ENCODE data around the gene CAMTA1.

Gene CAMTA1

GRCh38 chr1:7528386-7529198 lies 743.3 kb downstream of the CAMTA1 start:
- DNase-seq (ENCODE audit: low read depth, low spot score), result no peak

DNA sequence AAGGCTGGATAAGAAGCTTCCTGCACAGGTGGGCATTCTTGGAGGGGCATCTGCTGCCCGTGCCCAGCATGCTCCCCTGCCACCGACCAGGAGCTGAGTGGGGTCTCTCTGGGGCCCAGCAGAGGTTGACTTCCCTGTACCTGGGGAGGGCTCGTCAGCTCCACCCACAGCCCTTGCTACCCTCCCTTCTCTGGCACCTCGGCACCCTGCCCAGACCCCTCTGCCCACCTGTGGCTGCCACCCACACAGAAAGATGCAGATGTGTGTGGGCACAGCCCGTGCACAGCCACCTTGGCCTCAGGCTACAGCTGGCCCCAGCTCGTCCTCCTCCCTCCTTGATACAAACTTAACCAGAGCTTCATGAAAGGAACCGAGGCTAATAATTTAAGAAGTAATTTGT lies 744.7 kb downstream of the CAMTA1 start:
- DNase-seq (ENCODE audit: low read depth, low spot score), result no peak

DNA sequence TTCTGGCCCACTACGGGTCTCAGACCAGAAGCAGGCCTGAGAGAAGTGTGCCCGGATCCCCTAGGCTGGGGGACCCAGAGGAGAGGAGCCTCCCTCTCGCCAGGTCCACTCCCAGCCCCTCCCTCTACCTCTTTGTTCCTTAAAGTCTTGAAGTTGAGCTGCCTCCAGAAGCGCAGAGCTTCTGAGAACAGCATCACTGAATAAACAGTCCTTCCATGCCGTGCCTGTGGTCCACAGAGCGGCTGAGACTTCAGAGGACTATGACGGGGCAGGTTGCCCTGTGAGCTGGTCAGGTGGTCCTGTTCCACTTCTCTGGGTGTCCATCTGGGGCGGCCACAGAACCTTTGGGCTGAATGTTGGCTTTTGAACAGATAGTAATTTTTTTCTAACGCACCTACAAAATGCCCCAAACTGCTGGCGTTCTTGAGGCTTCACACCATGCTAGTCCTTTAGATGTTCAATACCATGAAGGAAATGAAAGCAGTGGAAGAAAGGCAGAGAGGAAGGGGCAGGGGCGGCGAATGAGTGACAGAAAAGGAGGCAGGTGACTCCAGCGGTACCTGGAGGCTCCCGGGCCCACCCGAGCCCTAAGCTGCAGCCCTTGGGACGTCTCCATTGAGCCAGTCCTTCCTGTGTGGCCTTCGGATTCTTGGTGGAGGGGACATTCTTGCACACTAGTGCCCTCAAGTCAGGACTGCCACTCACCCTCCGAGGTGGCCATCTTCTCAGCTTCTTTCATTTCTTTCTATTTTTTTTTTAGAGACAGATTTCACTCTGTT lies 746.5 kb downstream of the CAMTA1 start:
- no peak for DNase-seq (ENCODE audit: low read depth, low spot score)

GRCh38 chr1:7533006-7533405 lies 747.8 kb downstream of the CAMTA1 start:
- no peak for DNase-seq (ENCODE audit: low read depth, low spot score)

DNA sequence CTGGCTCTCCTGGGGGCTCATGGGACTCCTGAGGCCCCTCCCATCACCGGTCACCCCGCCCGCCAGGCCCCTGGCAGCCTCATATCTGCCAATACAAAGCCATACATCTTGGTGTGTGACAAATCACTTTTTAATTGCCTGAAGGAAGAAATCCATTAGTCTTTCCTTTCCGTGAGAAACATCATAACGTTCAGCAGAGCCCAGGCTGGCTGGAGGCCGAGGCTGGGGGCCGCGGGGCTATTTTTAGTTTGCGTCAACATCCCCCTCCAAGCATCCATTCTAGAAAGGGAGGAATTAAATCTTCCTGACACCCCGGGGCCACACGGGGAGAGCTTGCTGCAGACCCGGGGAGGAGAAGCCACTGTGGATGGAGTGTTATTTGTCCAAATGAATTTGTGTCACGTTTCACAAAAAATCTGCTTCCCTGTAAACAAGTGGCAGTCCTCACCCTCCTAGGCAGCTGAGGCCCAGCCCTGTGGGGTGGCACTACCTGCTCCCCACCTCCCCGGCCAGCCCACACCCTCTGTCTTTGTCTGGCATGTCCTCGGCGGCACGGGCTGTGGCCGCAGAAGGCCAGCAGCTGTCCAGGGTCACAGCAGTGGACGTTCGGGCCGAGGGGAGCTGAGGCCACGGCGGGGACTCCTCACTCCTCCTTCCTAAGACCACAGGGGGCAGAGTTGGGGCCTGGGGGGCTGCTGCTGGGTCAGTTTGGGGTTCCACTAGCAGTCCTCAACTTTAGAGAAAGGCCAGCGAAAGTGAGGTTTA lies 749.0 kb downstream of the CAMTA1 start:
- DNase-seq (ENCODE audit: low read depth, low spot score), result no peak

- no peak for DNase-seq (ENCODE audit: low read depth, low spot score)
Measured at GRCh38 chr1:7535016-7535415, 749.8 kb downstream of the CAMTA1 start.

DNA sequence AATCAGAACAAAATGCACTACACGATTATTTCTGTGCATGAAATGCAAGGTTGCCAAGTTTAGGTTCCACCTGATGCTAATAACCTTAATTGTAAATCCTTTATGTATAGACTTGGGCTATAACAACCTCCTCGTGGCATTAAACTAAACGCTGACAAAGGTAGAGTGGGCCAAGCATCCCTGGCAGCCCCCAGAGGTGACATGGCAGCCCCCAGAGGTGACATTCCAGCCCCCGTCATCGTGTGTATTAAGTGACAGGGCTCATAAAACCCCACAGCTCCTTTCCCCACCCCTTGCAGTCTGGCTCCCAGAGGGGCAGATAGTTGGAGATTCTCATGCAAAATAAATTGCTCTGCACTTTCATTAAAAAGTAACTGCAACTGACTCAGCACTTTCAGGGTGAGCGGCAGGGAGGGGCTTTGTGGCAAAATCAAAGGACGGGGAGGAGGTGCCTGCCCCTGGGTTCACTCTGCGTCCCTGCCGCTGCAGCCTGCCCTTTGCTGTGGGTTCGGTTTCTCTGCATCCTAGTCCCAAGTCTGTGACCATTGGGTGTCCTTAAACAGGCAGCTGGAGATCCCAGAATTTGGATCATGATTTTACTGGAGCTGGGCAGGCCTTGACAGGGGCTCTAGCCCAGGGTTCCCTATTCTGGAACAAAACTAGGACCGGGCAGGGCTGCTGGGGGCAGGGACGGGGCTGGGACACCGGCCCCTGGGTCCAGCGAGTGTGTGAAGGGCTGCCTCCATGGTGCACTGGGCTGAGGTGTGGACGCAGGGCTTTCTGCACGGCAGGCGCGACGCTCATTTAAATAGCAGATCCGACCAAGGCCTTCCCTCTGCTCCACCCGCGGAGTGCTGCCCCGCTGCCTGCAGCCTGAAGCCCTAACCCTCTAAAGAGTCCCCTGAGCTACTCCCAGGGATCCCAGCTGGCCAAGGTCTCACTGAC lies 751.0 kb downstream of the CAMTA1 start:
- peak; percentile 59 for DNase-seq (ENCODE audit: low read depth, low spot score)

DNA sequence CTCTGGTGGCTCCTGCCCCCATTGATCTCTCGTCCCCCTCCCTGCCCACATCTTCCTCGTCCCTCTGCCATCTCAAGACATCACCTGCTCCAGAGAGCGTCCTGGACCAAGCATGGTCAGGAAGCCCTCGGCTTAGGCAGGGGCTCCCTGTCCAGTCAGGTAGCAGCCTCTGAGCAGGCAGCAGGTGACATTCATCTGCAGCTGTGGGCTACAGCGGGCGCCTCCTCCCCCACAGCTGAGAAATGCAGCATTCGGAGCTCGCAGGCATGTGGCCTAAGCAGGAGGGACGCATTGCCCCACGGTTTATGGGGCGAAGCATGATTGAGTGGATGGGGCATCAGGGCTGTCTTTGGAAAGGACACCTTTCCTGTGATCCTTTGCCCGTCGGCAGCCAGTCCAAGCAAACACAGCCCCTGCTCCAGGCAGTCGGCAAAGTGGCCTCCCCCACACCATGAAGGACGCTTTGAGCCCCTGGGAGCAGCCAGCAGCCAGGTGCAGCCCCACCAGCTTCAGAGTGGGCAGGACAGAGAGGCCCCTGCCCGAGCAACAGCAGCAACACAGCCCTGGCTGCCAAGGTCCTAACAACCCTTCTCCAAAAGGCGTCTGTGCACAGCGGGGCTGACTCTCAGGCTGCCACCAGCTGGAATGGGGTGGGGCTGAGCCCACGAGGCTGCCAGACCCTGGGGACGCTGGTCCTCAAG lies 751.8 kb downstream of the CAMTA1 start:
- no peak for DNase-seq (ENCODE audit: low read depth, low spot score)

DNA sequence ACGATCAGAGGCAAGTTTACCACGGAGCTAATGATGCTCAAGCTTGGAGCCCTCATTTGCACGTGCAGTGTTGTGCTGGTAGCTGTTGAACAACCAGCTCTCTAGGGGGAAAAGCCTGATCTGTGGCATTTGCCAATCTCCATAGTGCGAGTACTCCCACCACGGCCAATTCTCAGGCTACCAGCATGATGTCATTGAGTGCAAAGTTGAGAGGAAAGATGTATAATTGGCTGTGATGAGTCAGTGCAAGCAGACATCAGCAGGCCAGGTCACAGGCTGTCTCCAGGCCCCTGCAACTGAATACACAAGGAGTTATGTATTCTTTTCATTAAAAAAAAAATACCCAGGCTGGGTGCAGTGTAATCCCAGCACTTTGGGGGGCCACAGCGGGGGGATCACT lies 752.8 kb downstream of the CAMTA1 start:
- DNase-seq (ENCODE audit: low read depth, low spot score), result peak; percentile 36

DNA sequence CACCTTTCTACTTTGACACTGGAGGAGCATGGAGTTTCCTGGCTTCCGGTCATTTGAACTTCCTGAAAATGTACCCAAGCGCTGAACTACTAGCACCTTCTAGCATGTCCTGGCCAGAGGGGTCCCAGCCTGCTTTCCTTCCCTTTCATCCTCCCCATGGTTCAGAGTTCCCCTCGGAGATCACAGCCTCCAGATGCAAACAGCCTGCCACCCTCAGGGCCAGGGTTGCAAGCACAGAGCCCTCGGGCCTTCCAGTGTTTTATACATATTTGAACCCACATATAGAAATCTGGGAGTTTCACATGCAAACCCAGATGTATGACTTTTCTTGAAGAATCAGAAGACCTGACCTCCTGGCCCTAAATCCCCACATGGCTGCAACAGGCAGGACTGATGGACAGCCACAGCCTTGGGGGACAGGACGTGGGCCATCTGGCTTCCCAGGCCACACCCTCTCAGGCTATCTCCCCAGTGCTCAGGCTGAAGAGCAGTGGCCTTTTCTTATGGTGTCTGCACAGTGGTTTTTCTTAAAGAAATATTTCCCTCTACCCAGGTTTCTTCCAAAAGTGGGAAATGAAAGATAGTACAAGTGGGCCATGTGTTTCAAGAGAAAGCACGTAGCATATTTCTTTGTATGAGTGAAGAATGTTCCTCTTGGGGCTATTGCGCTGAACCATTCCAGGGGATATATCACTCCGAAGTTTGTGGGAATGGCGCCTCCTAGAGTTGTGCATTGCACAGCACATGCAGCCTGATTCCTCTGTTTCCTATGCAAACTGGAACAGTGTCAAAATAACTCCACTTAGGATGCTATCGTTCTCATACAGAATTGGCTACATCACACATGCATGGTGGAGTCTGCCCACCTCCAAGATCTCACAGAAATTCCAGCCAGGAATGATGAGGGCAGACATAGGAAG lies 753.9 kb downstream of the CAMTA1 start:
- no peak for DNase-seq (ENCODE audit: low read depth, low spot score)

DNA sequence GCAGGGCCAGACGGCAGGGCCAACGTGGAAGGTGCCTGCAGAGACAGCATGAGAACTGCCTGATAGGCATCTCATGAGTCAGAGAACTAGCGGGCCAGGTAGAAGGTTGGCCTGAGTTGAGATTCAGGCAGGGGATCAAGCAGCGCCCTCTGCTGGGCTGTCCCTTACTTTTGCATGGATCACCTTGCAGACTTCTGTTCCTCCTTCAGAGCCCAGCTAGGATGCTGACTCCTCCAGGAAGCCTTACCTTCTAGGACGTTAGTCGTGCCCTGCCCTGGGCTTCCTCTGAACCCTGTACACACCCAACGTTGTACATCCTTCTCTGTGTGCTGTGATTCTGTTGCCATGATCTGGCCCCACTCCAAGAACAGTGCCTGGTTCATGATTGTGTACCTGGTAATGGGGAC lies 754.5 kb downstream of the CAMTA1 start:
- peak; percentile 93 for DNase-seq (ENCODE audit: low read depth, low spot score)

DNA sequence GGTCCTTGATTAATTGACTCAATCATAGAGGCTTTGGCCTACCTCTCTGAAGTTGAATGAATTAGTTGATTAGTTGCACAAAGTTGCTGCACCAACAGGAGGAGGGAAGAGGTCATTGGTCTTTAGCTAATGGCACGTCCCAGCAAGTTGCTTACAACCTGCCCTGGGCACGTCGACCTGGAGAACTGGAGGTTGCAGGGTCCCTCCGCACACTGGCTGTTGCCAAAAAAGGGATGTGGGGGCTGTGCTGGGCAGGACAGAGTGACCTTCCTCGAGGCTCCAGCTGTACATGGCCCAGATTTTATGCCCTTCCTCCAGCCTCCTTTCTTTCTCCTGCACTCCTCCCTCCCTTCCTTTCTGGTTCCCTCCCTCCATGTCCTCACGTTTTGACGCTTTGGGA lies 755.6 kb downstream of the CAMTA1 start:
- DNase-seq (ENCODE audit: low read depth, low spot score), result no peak

- peak; percentile 38 for DNase-seq (ENCODE audit: low read depth, low spot score)
Measured at GRCh38 chr1:7541629-7542028, 756.4 kb downstream of the CAMTA1 start.

DNA sequence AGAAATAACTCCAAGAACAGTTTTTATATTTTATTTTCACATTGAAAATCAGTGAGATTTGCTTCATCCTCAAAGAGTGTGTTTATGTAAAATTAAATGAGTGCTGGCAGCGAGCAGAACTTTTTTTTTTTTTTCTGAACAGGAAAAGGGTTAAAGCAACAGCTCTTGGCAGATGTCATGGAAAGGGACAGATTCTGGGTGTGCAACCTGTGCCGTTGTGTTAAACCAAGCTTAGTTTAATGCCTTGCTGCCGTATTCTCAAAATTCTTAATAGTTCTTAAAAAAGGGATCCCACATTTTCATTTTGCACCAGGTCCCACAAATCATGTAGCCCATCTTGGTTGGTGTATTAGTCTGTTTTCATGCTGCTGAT lies 758.5 kb downstream of the CAMTA1 start:
- DNase-seq (ENCODE audit: low read depth, low spot score), result no peak

DNA sequence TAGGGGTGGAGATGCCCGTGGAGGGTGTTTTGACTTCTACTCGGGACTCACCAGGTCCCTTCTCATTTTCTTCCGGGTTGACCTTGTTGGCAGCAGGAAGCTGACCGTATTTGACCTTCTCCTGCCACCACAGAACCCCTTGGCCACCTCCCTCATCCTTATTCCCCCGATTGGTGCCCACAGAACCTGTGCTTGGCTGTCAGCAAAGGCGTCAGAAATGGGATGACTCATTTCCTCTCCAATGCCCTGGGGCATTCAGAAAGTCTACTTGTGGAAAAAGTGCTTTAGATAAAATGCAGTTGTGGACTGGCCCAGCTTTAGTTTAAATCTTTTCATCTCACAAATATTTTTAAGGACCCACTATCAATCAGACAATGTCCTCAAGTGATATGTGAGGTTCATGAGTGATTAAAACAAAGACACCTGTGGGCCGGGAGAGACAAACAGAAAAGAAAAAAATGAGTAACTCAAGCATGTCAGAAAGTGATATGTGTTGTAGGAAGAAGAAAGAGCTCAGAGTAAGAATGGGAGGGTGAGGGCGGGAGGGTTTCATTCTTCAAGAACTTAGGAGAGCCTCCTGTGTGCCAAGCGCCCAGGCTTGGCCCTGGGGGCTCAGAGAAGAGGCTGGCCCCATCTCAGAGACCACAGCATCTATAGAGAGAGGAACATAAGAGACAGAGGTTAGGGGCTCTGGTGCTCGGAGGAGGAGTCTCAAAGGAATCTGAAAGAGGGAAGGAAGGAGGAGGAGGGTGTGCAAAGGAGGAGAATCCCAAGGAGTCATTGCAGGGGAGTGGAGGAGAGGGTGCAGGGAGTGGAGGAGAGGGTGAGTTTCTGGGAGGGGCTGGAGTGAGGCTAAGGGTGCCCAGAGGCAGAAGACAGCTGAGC lies 764.3 kb downstream of the CAMTA1 start:
- peak; percentile 40 for DNase-seq (ENCODE audit: low read depth, low spot score)

- peak; percentile 38 for DNase-seq (ENCODE audit: low read depth, low spot score)
Measured at GRCh38 chr1:7550261-7550865, 765.1 kb downstream of the CAMTA1 start.

GRCh38 chr1:7550981-7551380 lies 765.7 kb downstream of the CAMTA1 start:
- DNase-seq (ENCODE audit: low read depth, low spot score), result no peak

- DNase-seq (ENCODE audit: low read depth, low spot score), result no peak
Measured at GRCh38 chr1:7551442-7551841, 766.2 kb downstream of the CAMTA1 start.
